Nephron (organoid): ENCODE results near the gene ZNF695.
A peak's percentile ranks its signal among the peaks of the same experiment; 100 is the strongest.

Source experiments
- H3K27ac Mint-ChIP-seq, 3 experiments: 2 replicates each; pipeline ENCODE4 v1.8.0; 2020; ENCODE audit warnings: mixed read lengths in 3 of 3, mild to moderate bottlenecking in 2 of 3, moderate library complexity in 1 of 3
- H3K27me3 Mint-ChIP-seq: 2 replicates; pipeline ENCODE4 v1.8.0; 2021; ENCODE audit warnings: low read depth, mild to moderate bottlenecking, moderate library complexity, mixed read lengths
- H3K36me3 Mint-ChIP-seq: 2 replicates; pipeline ENCODE4 v1.8.0; 2020; ENCODE audit warnings: low read depth, mixed read lengths
- H3K4me1 Mint-ChIP-seq: 2 replicates; pipeline ENCODE4 v1.8.0; 2020; ENCODE audit warnings: mixed read lengths
- H3K4me3 Mint-ChIP-seq, 3 experiments: 2 replicates each; pipeline ENCODE4 v1.8.0; 2020; ENCODE audit warnings: mild to moderate bottlenecking in 3 of 3, mixed read lengths in 3 of 3, moderate library complexity in 2 of 3
- H3K9me3 Mint-ChIP-seq: 2 replicates; pipeline ENCODE4 v1.8.0; 2020; ENCODE audit warnings: mixed read lengths
- CTCF ChIP-seq, 3 experiments: fragments of 200-600 bp; sonication (generic); IDR thresholded peaks; one replicate each; pipeline ENCODE4 v1.5.0; 2021; ENCODE audit warnings: antibody characterized with exemption in 3 of 3; ENCODE audit not compliant: unreplicated experiment in 3 of 3

Gene ZNF695

GRCh38 chr1:247007511-247008405 is at the start of gene ZNF695:
TSS of gene ZNF695 (minus strand) at chr1:247008057. CDS start at chr1:247007908, 149 bp downstream.
- Mint-ChIP-seq H3K27me3 (no peaks in the 10 kb centered on the region), H3K4me3 (peak within 1 kb of the TSS; percentile 99 to 100 (median 100)), H3K9me3 (peaks cover 37% of the 10 kb centered on the region), H3K4me1 (peaks cover 7% of the 10 kb centered on the region), H3K27ac (peak within 1 kb of the TSS; percentile 63 to 90 (median 69)), H3K36me3 (peaks cover 36% of the 10 kb centered on the region)
- TF ChIP-seq CTCF (IDR thresholded peaks at IDR 0.05; ENCODE audit: unreplicated experiment in 3 of 3): no peak

GRCh38 chr1:247056071-247056470 is 48.2 kb upstream of the ZNF695 start:
- Mint-ChIP-seq H3K4me1 (no peaks in the 10 kb centered on the region), H3K27ac (no peak overlapping the region), H3K4me3 (no peak overlapping the region), H3K36me3 (peaks cover 86% of the 10 kb centered on the region), H3K9me3 (peaks cover 75% of the 10 kb centered on the region), H3K27me3 (peaks cover 3% of the 10 kb centered on the region)
- TF ChIP-seq CTCF (IDR thresholded peaks at IDR 0.05; ENCODE audit: unreplicated experiment in 3 of 3): no peak

GRCh38 chr1:247054992-247055415 is 47.1 kb upstream of the ZNF695 start:
- peaks cover 3% of the 10 kb centered on the region for H3K27me3 Mint-ChIP-seq
- no peaks in the 10 kb centered on the region for H3K4me1 Mint-ChIP-seq
- H3K4me3 Mint-ChIP-seq: no peak overlapping the region
- TF ChIP-seq CTCF (IDR thresholded peaks at IDR 0.05; ENCODE audit: unreplicated experiment in 3 of 3): no peak
- no peak overlapping the region for H3K27ac Mint-ChIP-seq
- H3K36me3 Mint-ChIP-seq: peaks cover 83% of the 10 kb centered on the region
- H3K9me3 Mint-ChIP-seq: peaks cover 79% of the 10 kb centered on the region

GRCh38 chr1:247047702-247048101 is 39.8 kb upstream of the ZNF695 start:
- H3K27me3 Mint-ChIP-seq: no peaks in the 10 kb centered on the region
- H3K27ac Mint-ChIP-seq: no peak overlapping the region
- no peak for TF ChIP-seq CTCF (IDR thresholded peaks at IDR 0.05; ENCODE audit: unreplicated experiment in 3 of 3)
- H3K4me3 Mint-ChIP-seq: no peak overlapping the region
- H3K4me1 Mint-ChIP-seq: no peaks in the 10 kb centered on the region
- peaks cover 82% of the 10 kb centered on the region for H3K9me3 Mint-ChIP-seq
- H3K36me3 Mint-ChIP-seq: peaks cover 80% of the 10 kb centered on the region

- H3K36me3 Mint-ChIP-seq: peaks cover 80% of the 10 kb centered on the region
Measured at GRCh38 chr1:247047260-247047659, 39.4 kb upstream of the ZNF695 start.

More at GRCh38 chr1:247047260-247047659, 39.4 kb upstream of the ZNF695 start:
- Mint-ChIP-seq H3K4me3 (no peak overlapping the region), H3K27ac (no peak overlapping the region), H3K4me1 (no peaks in the 10 kb centered on the region), H3K27me3 (no peaks in the 10 kb centered on the region), H3K9me3 (peaks cover 82% of the 10 kb centered on the region)
- TF ChIP-seq CTCF (IDR thresholded peaks at IDR 0.05; ENCODE audit: unreplicated experiment in 3 of 3): no peak
